ENCODE results near the gene S100A7A.

GRCh38 chr1:153470707-153471106 lies 54.4 kb downstream of the S100A7A start:
- TF ChIP-seq CTCF (IDR thresholded peaks at IDR 0.05): no peak
- TF ChIP-seq ZFX (IDR thresholded peaks at IDR 0.05; ENCODE audit: borderline replicate concordance): no peak

All from 22Rv1 (cell line).